Measurements from ENCODE around the gene BPIFA3. TPM values are rescaled to one million over a fixed set of nuclear protein-coding genes. Genes with fewer than 3 reads are reported as not detected.

BPIFA3 gene
- total and polyA plus RNA-seq, 2 of the 8 experiments (the other 6 are each of a cell fraction or from before 2014, with no cell fraction given), result not detected

DNA sequence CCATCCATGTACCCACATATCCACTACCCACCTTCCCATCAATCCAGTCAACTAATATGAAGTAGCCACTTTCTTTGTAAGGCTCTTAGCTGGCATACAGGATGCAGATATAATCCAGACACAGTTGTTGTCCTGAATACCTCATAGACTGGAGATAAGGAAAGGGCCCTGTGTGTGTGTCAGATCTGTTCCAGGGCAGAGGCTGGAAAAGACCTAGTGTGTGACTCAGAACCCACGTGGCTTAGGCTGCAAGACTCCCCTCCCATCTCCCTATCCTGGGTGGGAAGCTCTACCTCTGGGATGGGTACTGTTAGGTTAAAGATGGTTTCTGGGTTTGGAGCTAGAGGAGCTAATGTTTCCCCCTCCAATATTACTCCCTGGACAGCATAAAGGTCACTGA lies 22.3 kb downstream of the BPIFA3 start:
- CTCF ChIA-PET (ENCODE audit: partially characterized antibody), result interaction anchor here (0.7 to 1.2 kb wide), 5 partner anchors 20 to 263 kb away, joined by 3 to 5 read pairs (median 3); no protein-coding TSS in a partner anchor
- FAIRE-seq, result no peak
- TF ChIP-seq SIRT6 (IDR thresholded peaks at IDR 0.05; ENCODE audit: low read length) (no peak), SRF (IDR thresholded peaks at IDR 0.05; ENCODE audit: low read depth, low read length) (no peak), POU5F1 (IDR thresholded peaks at IDR 0.05; ENCODE audit: low read depth, low read length) (no peak), EZH2 (IDR thresholded peaks at IDR 0.05; ENCODE audit: low read depth, low read length, severe bottlenecking) (no peak), MAFK (IDR thresholded peaks at IDR 0.05; ENCODE audit: low read depth, low read length) (no peak), CEBPB (IDR thresholded peaks at IDR 0.05; ENCODE audit: low read depth, low read length) (no peak), FOSL1 (IDR thresholded peaks at IDR 0.05; ENCODE audit: insufficient read depth, low read depth, low read length) (no peak), SIN3A (conservative IDR thresholded peaks at IDR 0.05 in 1 of 2, IDR thresholded peaks at IDR 0.05 in 1 of 2; ENCODE audit: low read depth in 1 of 2, low read length in 2 of 2) (no peak), RNF2 (IDR thresholded peaks at IDR 0.05; ENCODE audit: borderline replicate concordance, low read depth, low read length, missing control alignments, poor library complexity, severe bottlenecking) (no peak), SAP30 (IDR thresholded peaks at IDR 0.05; ENCODE audit: insufficient read depth, insufficient replicate concordance, low read length) (no peak), EGR1 (IDR thresholded peaks at IDR 0.05; ENCODE audit: borderline replicate concordance, low read depth, low read length) (no peak), KDM1A (IDR thresholded peaks at IDR 0.05; ENCODE audit: borderline replicate concordance, low read length) (no peak), ASH2L (IDR thresholded peaks at IDR 0.05; ENCODE audit: low read length) (no peak)

More for the DNA sequence above, 22.3 kb downstream of the BPIFA3 start:
- no peak overlapping the region for H3K18ac ChIP-seq (ENCODE audit: extremely low read depth, low read length)
- no peaks in the 10 kb centered on the region for H3K36me3 ChIP-seq (ENCODE audit: control insufficient read depth in 2 of 4, insufficient read depth in 4 of 4, low read length in 3 of 4)
- no peak overlapping the region for H3K56ac ChIP-seq (replicated peaks; ENCODE audit: insufficient read length, low read depth, low read length)
- H4K8ac ChIP-seq (ENCODE audit: extremely low read depth, insufficient read depth, low read length), result no peak overlapping the region
- 50% methylated on average over 1 of the region's 1 CpG; no CpG with 5 or more reads in 1 of the 2 experiments for WGBS, 2 experiments (ENCODE audit: extremely low coverage in 1 of 2, insufficient coverage in 1 of 2, insufficient read length in 1 of 2, insufficient replicate concordance in 2 of 2, low coverage in 1 of 2, low lambda C conversion rate in 2 of 2, missing lambda C conversion rate in 1 of 2)
- no peaks in the 10 kb centered on the region for H3K4me1 ChIP-seq (replicated peaks in 1 of 4; ENCODE audit: control insufficient read depth in 3 of 4, insufficient read depth in 4 of 4, low read length in 3 of 4)
- no peak for DNase-seq (ENCODE audit: low read depth in 1 of 2, low spot score in 2 of 2)
- no peak overlapping the region for H3K9ac ChIP-seq (replicated peaks in 1 of 4; ENCODE audit: extremely low read depth in 1 of 4, low read depth in 3 of 4, low read length in 3 of 4)
- H3K9me3 ChIP-seq (ENCODE audit: insufficient read depth in 2 of 2, low read depth in 1 of 2, low read length in 1 of 2), result no peaks in the 10 kb centered on the region
- no peak overlapping the region for H4K5ac ChIP-seq (ENCODE audit: insufficient read length, low read depth, low read length)
- H2AFZ ChIP-seq (ENCODE audit: low read length), result no peak overlapping the region
- H2BK5ac ChIP-seq (ENCODE audit: low read depth, low read length), result no peak overlapping the region
- no peaks in the 10 kb centered on the region for H4K20me1 ChIP-seq (replicated peaks in 1 of 2; ENCODE audit: control insufficient read depth in 1 of 2, insufficient read depth in 2 of 2, low read length in 2 of 2)
- H3K4me2 ChIP-seq (ENCODE audit: insufficient read depth in 1 of 2, low read depth in 2 of 2, low read length in 2 of 2), result no peak overlapping the region
- H2BK120ac ChIP-seq (replicated peaks; ENCODE audit: low read depth, low read length), result no peak overlapping the region
- no peaks in the 10 kb centered on the region for H3K27me3 ChIP-seq (replicated peaks in 1 of 4; ENCODE audit: control insufficient read depth in 3 of 4, extremely low read depth in 1 of 4, insufficient read depth in 3 of 4, low read length in 3 of 4)
- H2BK12ac ChIP-seq (ENCODE audit: low read depth, low read length), result no peak overlapping the region
- H3K79me2 ChIP-seq (ENCODE audit: control insufficient read depth in 1 of 2, insufficient read depth in 2 of 2, low read length in 2 of 2), result no peaks in the 10 kb centered on the region
- no peak overlapping the region for H3K14ac ChIP-seq (ENCODE audit: insufficient read length)
- no peak overlapping the region for H4K91ac ChIP-seq (replicated peaks; ENCODE audit: insufficient read length, low read length)
- peaks cover 3% of the 10 kb centered on the region; the same call in 1 of the 2 replicates for H3K23me2 ChIP-seq (ENCODE audit: low read depth, low read length)
- no peak overlapping the region for H2AK5ac ChIP-seq (ENCODE audit: low read depth, low read length)
- no peak overlapping the region for H3K4me3 ChIP-seq (ENCODE audit: extremely low read depth in 1 of 4, insufficient read depth in 2 of 4, low read depth in 3 of 4, low read length in 4 of 4)
- no peak overlapping the region for H3K23ac ChIP-seq (ENCODE audit: insufficient read length)
- POLR2A ChIA-PET (ENCODE audit: partially characterized antibody), result no interaction called here
- H3K4ac ChIP-seq (replicated peaks; ENCODE audit: insufficient read length, low read depth, low read length), result no peak overlapping the region
- H2BK20ac ChIP-seq (ENCODE audit: low read length), result no peak overlapping the region
- no peaks in the 10 kb centered on the region for H3K79me1 ChIP-seq (ENCODE audit: low read depth, low read length)
- H2BK15ac ChIP-seq (ENCODE audit: low read length), result no peak overlapping the region
- H3K27ac ChIP-seq (ENCODE audit: low read depth, low read length), result no peak overlapping the region

Measured in H1 (cell line).